ENCODE data around the gene SMG9. TPM values are rescaled to one million over a fixed set of nuclear protein-coding genes. Genes with fewer than 3 reads are reported as not detected.

SMG9 gene
- total and polyA plus RNA-seq, 8 donors: 6.6 to 23.0 (median 13.1) TPM

DNA sequence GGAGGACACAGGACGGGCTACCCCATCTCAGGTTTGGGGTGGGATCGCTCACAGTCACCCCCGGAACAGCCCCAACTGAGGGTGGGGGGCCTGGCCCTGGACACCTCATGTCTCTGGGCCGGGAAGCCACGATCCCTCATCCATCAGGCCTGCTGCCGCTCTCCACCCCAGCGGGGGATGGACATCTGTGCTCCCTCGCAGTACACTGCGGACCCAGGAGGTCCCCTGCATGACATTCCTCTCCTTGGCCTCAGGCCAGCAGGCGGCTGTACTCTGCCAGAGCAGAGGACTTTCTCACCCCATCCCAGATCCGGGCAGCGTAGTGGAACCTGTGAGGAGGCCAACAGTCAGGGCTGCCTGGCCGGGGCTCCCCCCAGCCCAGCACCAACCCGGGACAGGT, 23.4 kb downstream of the SMG9 start:
- Histone ChIP-seq H3K4me1 (no peaks in the 10 kb centered on the region), H3K9me3 (no peaks in the 10 kb centered on the region), H3K4me3 (no peak overlapping the region), H3K27ac (no peak overlapping the region), H3K36me3 (peaks cover 2 to 30% (median 3%) of the 10 kb centered on the region in 3 donors), H3K27me3 (no peaks in the 10 kb centered on the region)
- DNase-seq (peak in 3 of 6 donors; percentile 38 to 70 (median 58)), FAIRE-seq (no peak), ATAC-seq (no peak)
- intact Hi-C loops (cut with DNase I): no loop called here
- WGBS, 2 donors: 87 to 90% methylated on average over 14 of the region's 14 CpGs
- TF ChIP-seq, protein P1, sequence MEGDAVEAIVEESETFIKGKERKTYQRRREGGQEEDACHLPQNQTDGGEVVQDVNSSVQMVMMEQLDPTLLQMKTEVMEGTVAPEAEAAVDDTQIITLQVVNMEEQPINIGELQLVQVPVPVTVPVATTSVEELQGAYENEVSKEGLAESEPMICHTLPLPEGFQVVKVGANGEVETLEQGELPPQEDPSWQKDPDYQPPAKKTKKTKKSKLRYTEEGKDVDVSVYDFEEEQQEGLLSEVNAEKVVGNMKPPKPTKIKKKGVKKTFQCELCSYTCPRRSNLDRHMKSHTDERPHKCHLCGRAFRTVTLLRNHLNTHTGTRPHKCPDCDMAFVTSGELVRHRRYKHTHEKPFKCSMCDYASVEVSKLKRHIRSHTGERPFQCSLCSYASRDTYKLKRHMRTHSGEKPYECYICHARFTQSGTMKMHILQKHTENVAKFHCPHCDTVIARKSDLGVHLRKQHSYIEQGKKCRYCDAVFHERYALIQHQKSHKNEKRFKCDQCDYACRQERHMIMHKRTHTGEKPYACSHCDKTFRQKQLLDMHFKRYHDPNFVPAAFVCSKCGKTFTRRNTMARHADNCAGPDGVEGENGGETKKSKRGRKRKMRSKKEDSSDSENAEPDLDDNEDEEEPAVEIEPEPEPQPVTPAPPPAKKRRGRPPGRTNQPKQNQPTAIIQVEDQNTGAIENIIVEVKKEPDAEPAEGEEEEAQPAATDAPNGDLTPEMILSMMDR (IDR thresholded peaks at IDR 0.05): no peak

DNA sequence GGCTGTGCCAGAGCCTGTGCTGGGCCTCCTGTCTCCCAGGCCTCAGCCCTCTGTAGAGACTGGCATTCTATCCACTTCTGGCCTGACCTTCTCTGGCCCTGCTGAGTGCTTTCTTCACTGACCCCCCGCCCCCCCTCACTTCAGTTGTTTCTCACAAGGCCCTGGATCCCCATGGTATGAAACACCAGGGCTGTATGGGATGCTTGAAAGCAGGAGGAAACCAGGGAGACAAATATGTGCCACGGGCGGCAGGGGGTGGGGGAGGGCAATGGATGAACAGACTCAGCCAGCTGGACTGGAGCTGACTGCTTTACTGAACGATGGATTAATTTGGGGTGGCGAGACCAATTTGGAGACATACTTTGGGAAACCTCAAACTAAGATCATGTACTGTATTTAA, 24.8 kb downstream of the SMG9 start:
- Histone ChIP-seq H3K4me1 (no peaks in the 10 kb centered on the region), H3K4me3 (no peak overlapping the region), H3K9me3 (no peaks in the 10 kb centered on the region), H3K27me3 (no peaks in the 10 kb centered on the region), H3K36me3 (peaks cover 2 to 28% (median 3%) of the 10 kb centered on the region in 3 donors), H3K27ac (no peak overlapping the region)
- 89 to 93% methylated on average over 5 of the region's 5 CpGs for WGBS, 2 donors
- ATAC-seq (no peak), FAIRE-seq (no peak), DNase-seq (no peak)
- TF ChIP-seq, protein P1 (IDR thresholded peaks at IDR 0.05): no peak
- intact Hi-C loops (cut with DNase I): no loop called here

DNA sequence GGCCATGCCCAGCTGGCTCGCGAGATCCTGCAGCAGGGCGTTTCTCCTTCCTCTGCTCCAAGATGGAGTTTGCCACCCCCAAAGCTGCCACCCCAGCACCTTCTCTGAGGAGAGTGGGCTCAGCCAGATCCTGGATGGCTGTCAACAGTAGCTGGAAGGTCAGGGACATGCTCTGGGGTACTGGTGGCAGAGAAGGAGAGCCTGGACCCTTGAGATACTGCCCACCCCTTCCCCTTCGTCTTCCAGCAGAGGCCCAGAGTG, 27.2 kb downstream of the SMG9 start:
- WGBS, 2 donors: 79 to 80% methylated on average over 4 of the region's 4 CpGs
- intact Hi-C loops (cut with DNase I): no loop called here
- ATAC-seq (no peak), DNase-seq (no peak), FAIRE-seq (no peak)
- H3K27me3 ChIP-seq: no peaks in the 10 kb centered on the region
- H3K27ac ChIP-seq: no peak overlapping the region
- H3K4me1 ChIP-seq: no peaks in the 10 kb centered on the region
- H3K36me3 ChIP-seq: peaks cover 0 to 19% (median 2%) of the 10 kb centered on the region in 3 donors
- TF ChIP-seq, protein P1 (IDR thresholded peaks at IDR 0.05): no peak
- H3K4me3 ChIP-seq: no peak overlapping the region
- H3K9me3 ChIP-seq: no peaks in the 10 kb centered on the region

DNA sequence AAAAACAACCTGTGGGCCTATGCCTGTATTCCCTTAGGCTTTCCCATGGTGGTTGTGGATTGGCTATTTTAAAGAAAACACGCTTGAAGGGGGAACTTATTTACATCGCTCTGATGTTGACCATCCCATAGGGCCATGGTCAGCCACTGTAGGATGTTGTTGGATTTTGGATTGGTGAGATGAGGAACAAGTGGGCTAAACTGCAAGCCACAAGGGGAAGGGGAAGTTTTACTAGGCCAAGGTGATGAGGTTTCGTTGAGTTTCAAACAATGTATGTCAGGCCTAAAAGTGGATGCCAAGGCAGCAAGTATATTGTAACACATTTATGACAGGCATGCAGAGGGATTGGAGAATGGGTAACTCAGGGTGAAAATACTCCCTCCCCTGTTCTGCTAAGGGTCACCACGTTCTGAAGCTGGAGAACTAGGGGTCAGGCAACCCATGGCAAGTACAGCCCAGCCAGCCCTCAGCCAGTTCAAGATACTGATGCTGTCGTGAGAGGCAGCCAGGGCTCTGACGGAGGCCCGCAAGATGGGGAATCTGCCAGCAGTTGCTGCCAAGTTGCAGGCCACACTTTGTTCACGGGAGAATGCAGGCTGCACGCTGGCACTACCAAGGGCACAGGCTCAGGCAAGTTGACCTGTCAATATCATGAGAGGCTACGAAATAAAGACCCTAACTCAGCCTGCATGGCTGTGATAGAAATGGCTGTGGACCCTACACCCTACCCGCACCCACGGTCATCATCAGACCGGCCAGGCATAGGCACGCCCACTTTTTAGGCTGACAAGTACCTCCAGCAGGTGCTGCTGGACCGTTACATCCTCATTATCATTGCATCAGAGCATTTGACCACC, 27.8 kb downstream of the SMG9 start:
- no peaks in the 10 kb centered on the region for H3K4me1 ChIP-seq
- TF ChIP-seq, protein P1 (IDR thresholded peaks at IDR 0.05): no peak
- H3K9me3 ChIP-seq: no peaks in the 10 kb centered on the region
- FAIRE-seq (no peak), DNase-seq (no peak), ATAC-seq (no peak)
- no peak overlapping the region for H3K27ac ChIP-seq
- 53 to 62% methylated on average over 15 of the region's 15 CpGs for WGBS, 2 donors
- no peak overlapping the region for H3K4me3 ChIP-seq
- no peaks in the 10 kb centered on the region for H3K27me3 ChIP-seq
- peaks cover 0 to 13% (median 2%) of the 10 kb centered on the region in 3 donors for H3K36me3 ChIP-seq
- intact Hi-C loops (cut with DNase I): no loop called here

DNA sequence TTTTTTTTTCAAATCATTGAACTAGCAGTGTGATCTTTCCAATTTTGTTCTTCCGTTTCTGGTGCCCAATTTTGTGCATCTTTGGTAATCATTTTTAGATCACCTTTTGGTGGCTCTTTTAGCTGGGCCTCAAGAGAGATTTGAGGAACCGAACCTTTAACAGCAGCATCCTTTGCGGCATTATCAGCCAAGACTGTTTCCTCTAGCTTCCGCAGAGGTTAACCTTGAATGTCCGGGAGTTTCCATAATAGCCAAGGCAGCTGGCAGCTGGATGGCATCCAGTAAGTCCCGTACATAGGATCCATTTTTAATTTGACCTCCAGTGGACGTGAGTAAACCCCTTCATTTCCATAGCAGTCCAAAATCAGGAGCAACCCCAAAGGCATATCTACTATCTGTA, 29.3 kb downstream of the SMG9 start:
- no peaks in the 10 kb centered on the region for H3K9me3 ChIP-seq
- FAIRE-seq: no peak

More for the DNA sequence above, 29.3 kb downstream of the SMG9 start:
- H3K27ac ChIP-seq: no peak overlapping the region
- DNase-seq (no peak), ATAC-seq (peak in 1 of 4 donors; percentile 32)
- intact Hi-C loops (cut with DNase I): no loop called here
- H3K4me3 ChIP-seq: no peak overlapping the region
- no peaks in the 10 kb centered on the region for H3K36me3 ChIP-seq
- no peaks in the 10 kb centered on the region for H3K4me1 ChIP-seq
- WGBS, 2 donors: 9 to 17% methylated on average over 7 of the region's 7 CpGs
- no peaks in the 10 kb centered on the region for H3K27me3 ChIP-seq
- TF ChIP-seq, protein P1 (IDR thresholded peaks at IDR 0.05): no peak

Measured in pancreas (tissue), 10 donors.